NCI-H128 (cell line): ENCODE measurements around the gene NDUFS5.
"Not testable (repeated sequence)": the region's sequence is repeated elsewhere in the genome, so short reads cannot be mapped to it uniquely, and the experiment has no call there.

ENCODE experiments used
- DNase-seq: peaks from one replicate; lab custom pipeline; 2025; ENCODE audit not compliant: unreplicated experiment; lab: John Stamatoyannopoulos, UW

The NDUFS5 gene

GRCh38 chr1:39014956-39015355 lies 11.2 kb upstream of the NDUFS5 start:
- DNase-seq: not testable (repeated sequence)

- DNase-seq: no peak
Measured at GRCh38 chr1:39016604-39017171, 9.5 kb upstream of the NDUFS5 start.

- no peak for DNase-seq
Measured at GRCh38 chr1:39017266-39017665, 8.9 kb upstream of the NDUFS5 start.

- not testable (repeated sequence) for DNase-seq
Measured at GRCh38 chr1:39020494-39020893, 5.7 kb upstream of the NDUFS5 start.

GRCh38 chr1:39021426-39021825 lies 4.7 kb upstream of the NDUFS5 start:
- no peak for DNase-seq

- no peak for DNase-seq
Measured at GRCh38 chr1:39023140-39023539, 3.0 kb upstream of the NDUFS5 start.

- DNase-seq: no peak
Measured at GRCh38 chr1:39026866-39027507, 837 bp downstream of the NDUFS5 start.

GRCh38 chr1:39034114-39034654 lies 8.0 kb downstream of the NDUFS5 start:
- no peak for DNase-seq

- no peak for DNase-seq
Measured at GRCh38 chr1:39036678-39037077, 10.5 kb downstream of the NDUFS5 start.

- DNase-seq: no peak
Measured at GRCh38 chr1:39043513-39043912, 17.4 kb downstream of the NDUFS5 start.

- no peak for DNase-seq
Measured at GRCh38 chr1:39044762-39045161, 18.6 kb downstream of the NDUFS5 start.

- no peak for DNase-seq
Measured at GRCh38 chr1:39045231-39045630, 19.1 kb downstream of the NDUFS5 start.

- DNase-seq: no peak
Measured at GRCh38 chr1:39046613-39047210, 20.6 kb downstream of the NDUFS5 start.

GRCh38 chr1:39047374-39048229 lies 21.5 kb downstream of the NDUFS5 start:
- DNase-seq: no peak

GRCh38 chr1:39048745-39049370 lies 22.7 kb downstream of the NDUFS5 start:
- no peak for DNase-seq

- no peak for DNase-seq
Measured at GRCh38 chr1:39050001-39050400, 23.9 kb downstream of the NDUFS5 start.

GRCh38 chr1:39051193-39051850 lies 25.2 kb downstream of the NDUFS5 start:
- DNase-seq: not testable (repeated sequence)

GRCh38 chr1:39051956-39052355 lies 25.8 kb downstream of the NDUFS5 start:
- no peak for DNase-seq

- DNase-seq: not testable (repeated sequence)
Measured at GRCh38 chr1:39055213-39055710, 29.1 kb downstream of the NDUFS5 start.

GRCh38 chr1:39061516-39061915 lies 35.4 kb downstream of the NDUFS5 start:
- not testable (repeated sequence) for DNase-seq
